A673 (cell line): ENCODE data around the gene RPRD1B. TPM values are rescaled to one million over a fixed set of nuclear protein-coding genes. Genes with fewer than 3 reads are reported as not detected.

Source experiments
- BruUV-seq: library from RNA; stranded (reverse); fragments of 400-500 nt; replicated peaks from 2 replicates; lab custom pipeline; 2021; lab: Mats Ljungman, UMichigan
- CTCF ChIA-PET: fragments of 300-600 bp; sonication (Branson Sonifier 250); formaldehyde crosslinking; loops from one replicate; lab custom pipeline; 2022; ENCODE audit warnings: antibody characterized with exemption; lab: Charles Lee
- POLR2A ChIA-PET: fragments of 300-600 bp; sonication (Branson Sonifier 250); formaldehyde crosslinking; loops from one replicate; lab custom pipeline; 2022; ENCODE audit warnings: antibody characterized with exemption; ENCODE audit not compliant: low non-redundant PET; lab: Charles Lee
- DNase-seq: peaks from one replicate; pipeline ENCODE4 v3.0.0-alpha.2; 2015; ENCODE audit warnings: low spot score
- H3K27ac ChIP-seq: fragments of 200-600 bp; sonication (generic); 2 replicates; pipeline ENCODE4 v1.5.1; 2016; ENCODE audit warnings: mixed run types, low read depth, mild to moderate bottlenecking, mixed read lengths, antibody characterized with exemption, low read length; ENCODE audit not compliant: poor library complexity, severe bottlenecking
- H3K27me3 ChIP-seq: fragments of 200-600 bp; sonication (generic); replicated peaks from 2 replicates; pipeline ENCODE4 v1.6.1; 2017; ENCODE audit warnings: mixed run types, low read depth, mild to moderate bottlenecking, mixed read lengths, antibody characterized with exemption, low read length; ENCODE audit not compliant: insufficient read depth, poor library complexity
- H3K36me3 ChIP-seq: fragments of 200-600 bp; sonication (generic); 2 replicates; pipeline ENCODE4 v1.6.1; 2016; ENCODE audit warnings: mixed run types, mild to moderate bottlenecking, mixed read lengths, antibody characterized with exemption, low read length; ENCODE audit not compliant: insufficient read depth, poor library complexity, severe bottlenecking
- H3K4me1 ChIP-seq: fragments of 200-600 bp; sonication (generic); 2 replicates; pipeline ENCODE4 v1.6.1; 2017; ENCODE audit warnings: mixed run types, mild to moderate bottlenecking, mixed read lengths, antibody characterized with exemption, low read length; ENCODE audit not compliant: insufficient read depth, poor library complexity, severe bottlenecking
- H3K4me3 ChIP-seq: fragments of 200-600 bp; sonication (generic); 2 replicates; pipeline ENCODE4 v1.5.1; 2016; ENCODE audit warnings: low read depth, mixed run types, mild to moderate bottlenecking, mixed read lengths, low read length; ENCODE audit not compliant: poor library complexity, severe bottlenecking
- H3K9me3 ChIP-seq: fragments of 200-600 bp; sonication (generic); 2 replicates; pipeline ENCODE4 v1.6.1; 2016; ENCODE audit warnings: mixed run types, low read depth, mild to moderate bottlenecking, mixed read lengths, antibody characterized with exemption, low read length; ENCODE audit not compliant: poor library complexity, severe bottlenecking
- CTCF ChIP-seq: fragments of 300-800, 200-600 bp; sonication (generic); conservative IDR thresholded peaks from 2 replicates; pipeline ENCODE4 v1.5.1; 2017; ENCODE audit warnings: low read depth, mild to moderate bottlenecking, antibody characterized with exemption, low read length, moderate library complexity, mixed read lengths
- EZH2 ChIP-seq: fragments of 200-600 bp; sonication (generic); IDR thresholded peaks from 2 replicates; pipeline ENCODE4 v1.6.1; 2017; ENCODE audit warnings: borderline replicate concordance, low read depth, mild to moderate bottlenecking, mixed read lengths, antibody characterized with exemption, low read length; ENCODE audit not compliant: poor library complexity, severe bottlenecking
- intact Hi-C: fragments of 100-400 bp; cut with micrococcal nuclease; formaldehyde crosslinking; loops from one replicate; pipeline ENCODE4 v1.10.0; 2022; ENCODE audit not compliant: unreplicated experiment
- total RNA-seq: library from RNA; stranded (reverse); gene quantifications from 2 replicates; pipeline ENCODE4 v1.2.3, GENCODE V29; 2021

RPRD1B gene
- total RNA-seq, 1 experiment from 2014 or later, result 36.1 TPM

DNA sequence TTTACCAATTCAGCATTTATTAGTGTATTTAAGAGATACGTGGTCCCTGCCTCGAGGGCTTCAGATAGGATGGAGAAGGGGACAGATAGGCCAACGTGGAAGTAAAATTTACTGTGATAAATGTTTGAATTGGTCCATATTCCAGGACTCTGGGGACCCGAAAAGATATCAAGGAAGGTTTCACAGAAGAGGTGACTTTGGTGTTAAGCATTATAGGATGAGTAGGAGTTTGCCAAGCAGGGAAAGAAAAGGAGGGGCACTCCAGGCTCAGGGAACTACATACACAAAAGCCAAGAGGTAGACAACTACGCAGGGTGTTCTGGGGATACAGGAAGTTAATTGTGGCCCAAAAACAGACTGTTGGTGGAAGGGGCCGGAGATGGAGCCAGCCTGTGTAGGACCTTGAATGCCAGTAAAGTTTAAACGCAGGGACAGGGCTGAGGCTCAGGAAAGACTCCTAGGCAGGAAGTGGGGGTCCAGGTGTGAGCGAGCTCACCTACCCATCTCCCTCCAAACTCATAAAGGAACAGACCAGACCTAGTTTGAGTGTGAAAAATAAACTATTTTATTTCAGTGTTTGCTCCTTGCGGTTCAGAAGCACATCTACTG, 94.5 kb downstream of the RPRD1B start:
- DNase-seq, result no peak
- Histone ChIP-seq H3K4me1 (no peaks in the 10 kb centered on the region), H3K36me3 (no peaks in the 10 kb centered on the region), H3K27ac (no peak overlapping the region), H3K27me3 (no peaks in the 10 kb centered on the region), H3K4me3 (no peak overlapping the region), H3K9me3 (no peaks in the 10 kb centered on the region)
- BruUV-seq, result no TSS peak
- CTCF ChIA-PET, result no interaction called here
- no peak for TF ChIP-seq EZH2
- POLR2A ChIA-PET, result no interaction called here
- intact Hi-C loops, result no loop called here

- H3K36me3 ChIP-seq, result no peaks in the 10 kb centered on the region
- H3K27ac ChIP-seq, result no peak overlapping the region
- intact Hi-C loops, result no loop called here
- H3K9me3 ChIP-seq, result no peaks in the 10 kb centered on the region
- TF ChIP-seq CTCF, result no peak
- TF ChIP-seq EZH2, result no peak
- no peak for DNase-seq
- H3K27me3 ChIP-seq, result no peaks in the 10 kb centered on the region
- no peak overlapping the region for H3K4me3 ChIP-seq
- H3K4me1 ChIP-seq, result no peaks in the 10 kb centered on the region
- POLR2A ChIA-PET, result interaction anchor here (0.7 kb wide), 1 partner anchor 226 kb away, joined by 3 read pairs; no protein-coding TSS in a partner anchor
- no TSS peak for BruUV-seq
- CTCF ChIA-PET, result no interaction called here
Observed at GRCh38 chr20:38128691-38129090, 95.1 kb downstream of the RPRD1B start.

- CTCF ChIA-PET, result no interaction called here
- DNase-seq, result no peak
- BruUV-seq, result no TSS peak
- no peaks in the 10 kb centered on the region for H3K9me3 ChIP-seq
- intact Hi-C loops, result no loop called here
- H3K36me3 ChIP-seq, result no peaks in the 10 kb centered on the region
- TF ChIP-seq CTCF (no peak), EZH2 (no peak)
- no peaks in the 10 kb centered on the region for H3K4me1 ChIP-seq
- POLR2A ChIA-PET, result interaction anchor here (0.6 to 0.7 kb wide), 2 partner anchors 103 to 225 kb away, joined by 3 to 23 read pairs; no protein-coding TSS in a partner anchor
- no peaks in the 10 kb centered on the region for H3K27me3 ChIP-seq
- no peak overlapping the region for H3K27ac ChIP-seq
- H3K4me3 ChIP-seq, result no peak overlapping the region
Observed at GRCh38 chr20:38129248-38129865, 95.8 kb downstream of the RPRD1B start.
